ENCODE measurements around the gene AKAP6. TPM values are rescaled to one million over a fixed set of nuclear protein-coding genes. Genes with fewer than 3 reads are reported as not detected.

Gene AKAP6
- total RNA-seq, 3 donors from 2014 or later: 1.1 to 9.1 (median 4.6) TPM

- no peak for DNase-seq (ENCODE audit: low spot score in 2 of 2)
- intact Hi-C loops (cut with DNase I; ENCODE audit: low total_unique reads): no loop called here
- no peak overlapping the region for H3K4me3 ChIP-seq
Observed at GRCh38 chr14:32507029-32507984, 178.2 kb downstream of the AKAP6 start.

GRCh38 chr14:32508281-32508680 is 179.2 kb downstream of the AKAP6 start:
- Histone ChIP-seq H3K4me3 (no peak overlapping the region), H3K36me3 (no peaks in the 10 kb centered on the region), H3K27me3 (no peaks in the 10 kb centered on the region), H3K9me3 (no peaks in the 10 kb centered on the region), H3K27ac (peak overlapping the region; percentile 67 to 93), H3K4me1 (no peaks in the 10 kb centered on the region)
- intact Hi-C loops (cut with DNase I; ENCODE audit: low total_unique reads): no loop called here
- TF ChIP-seq CTCF (IDR thresholded peaks at IDR 0.05): no peak
- no peak for TF ChIP-seq POLR2AphosphoS5 (IDR thresholded peaks at IDR 0.05)
- TF ChIP-seq POLR2A (IDR thresholded peaks at IDR 0.05): no peak
- no peak for DNase-seq (ENCODE audit: low spot score in 2 of 2)

More at GRCh38 chr14:32507029-32507984, 178.2 kb downstream of the AKAP6 start:
- H3K27ac ChIP-seq: peak overlapping the region; percentile 67 to 93
- H3K4me1 ChIP-seq: no peaks in the 10 kb centered on the region
- TF ChIP-seq CTCF (IDR thresholded peaks at IDR 0.05): no peak
- TF ChIP-seq POLR2A (IDR thresholded peaks at IDR 0.05): no peak
- TF ChIP-seq POLR2AphosphoS5 (IDR thresholded peaks at IDR 0.05): no peak
- no peaks in the 10 kb centered on the region for H3K27me3 ChIP-seq
- H3K9me3 ChIP-seq: no peaks in the 10 kb centered on the region
- H3K36me3 ChIP-seq: no peaks in the 10 kb centered on the region

- Histone ChIP-seq H3K9me3 (no peaks in the 10 kb centered on the region), H3K4me1 (no peaks in the 10 kb centered on the region), H3K36me3 (no peaks in the 10 kb centered on the region), H3K27me3 (no peaks in the 10 kb centered on the region), H3K27ac (peak overlapping the region; percentile 90 to 93), H3K4me3 (peak overlapping the region in 2 of 3 donors; percentile 30 to 41)
- TF ChIP-seq POLR2A (IDR thresholded peaks at IDR 0.05) (peak; percentile 32), CTCF (IDR thresholded peaks at IDR 0.05) (no peak), POLR2AphosphoS5 (IDR thresholded peaks at IDR 0.05) (peak in 2 of 3 donors; percentile 44 to 87)
- intact Hi-C loops (cut with DNase I; ENCODE audit: low total_unique reads): no loop called here
- DNase-seq (ENCODE audit: low spot score in 2 of 2): peak in 1 of 2 donors; percentile 89
Observed at GRCh38 chr14:32509632-32510187, 180.6 kb downstream of the AKAP6 start.

- H3K4me3 ChIP-seq: no peak overlapping the region
- H3K36me3 ChIP-seq: no peaks in the 10 kb centered on the region
- no peak for TF ChIP-seq POLR2A (IDR thresholded peaks at IDR 0.05)
- no peak for TF ChIP-seq CTCF (IDR thresholded peaks at IDR 0.05)
- no peak for TF ChIP-seq POLR2AphosphoS5 (IDR thresholded peaks at IDR 0.05)
- intact Hi-C loops (cut with DNase I; ENCODE audit: low total_unique reads): no loop called here
- H3K27me3 ChIP-seq: no peaks in the 10 kb centered on the region
- DNase-seq (ENCODE audit: low spot score in 2 of 2): no peak
- no peaks in the 10 kb centered on the region for H3K9me3 ChIP-seq
- H3K4me1 ChIP-seq: no peaks in the 10 kb centered on the region
- peak overlapping the region; percentile 90 to 93 for H3K27ac ChIP-seq
Observed at GRCh38 chr14:32510815-32511214, 181.7 kb downstream of the AKAP6 start.

GRCh38 chr14:32512348-32512747 is 183.2 kb downstream of the AKAP6 start:
- intact Hi-C loops (cut with DNase I; ENCODE audit: low total_unique reads): no loop called here
- Histone ChIP-seq H3K4me1 (no peaks in the 10 kb centered on the region), H3K4me3 (no peak overlapping the region), H3K36me3 (no peaks in the 10 kb centered on the region), H3K9me3 (no peaks in the 10 kb centered on the region), H3K27ac (no peak overlapping the region), H3K27me3 (no peaks in the 10 kb centered on the region)
- TF ChIP-seq POLR2A (IDR thresholded peaks at IDR 0.05): no peak
- no peak for TF ChIP-seq CTCF (IDR thresholded peaks at IDR 0.05)
- DNase-seq (ENCODE audit: low spot score in 2 of 2): no peak
